ENCODE measurements around the gene ZBTB38.

ZBTB38 gene

DNA sequence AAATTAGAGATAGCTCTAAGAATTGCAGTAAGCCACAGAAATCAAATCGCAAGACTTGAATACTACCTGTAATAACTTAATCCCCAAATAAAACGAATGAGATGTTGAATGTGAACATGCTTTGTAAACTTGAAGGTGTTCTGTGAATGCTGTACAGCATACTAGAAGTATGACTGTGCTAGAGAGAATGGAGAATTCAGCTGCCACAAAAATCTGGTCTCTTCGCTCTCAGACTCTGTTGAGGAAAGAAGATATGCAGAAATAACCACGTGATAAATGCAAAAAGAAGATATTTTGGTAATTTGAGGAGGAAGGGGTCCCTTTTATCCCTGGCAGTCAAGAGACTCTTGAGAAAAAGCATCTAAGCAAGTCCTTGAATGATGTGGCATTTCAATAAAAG, 37.3 kb downstream of the ZBTB38 start:
- DNase-seq (ENCODE audit: low read depth) = no peak
- TF ChIP-seq, protein P1, sequence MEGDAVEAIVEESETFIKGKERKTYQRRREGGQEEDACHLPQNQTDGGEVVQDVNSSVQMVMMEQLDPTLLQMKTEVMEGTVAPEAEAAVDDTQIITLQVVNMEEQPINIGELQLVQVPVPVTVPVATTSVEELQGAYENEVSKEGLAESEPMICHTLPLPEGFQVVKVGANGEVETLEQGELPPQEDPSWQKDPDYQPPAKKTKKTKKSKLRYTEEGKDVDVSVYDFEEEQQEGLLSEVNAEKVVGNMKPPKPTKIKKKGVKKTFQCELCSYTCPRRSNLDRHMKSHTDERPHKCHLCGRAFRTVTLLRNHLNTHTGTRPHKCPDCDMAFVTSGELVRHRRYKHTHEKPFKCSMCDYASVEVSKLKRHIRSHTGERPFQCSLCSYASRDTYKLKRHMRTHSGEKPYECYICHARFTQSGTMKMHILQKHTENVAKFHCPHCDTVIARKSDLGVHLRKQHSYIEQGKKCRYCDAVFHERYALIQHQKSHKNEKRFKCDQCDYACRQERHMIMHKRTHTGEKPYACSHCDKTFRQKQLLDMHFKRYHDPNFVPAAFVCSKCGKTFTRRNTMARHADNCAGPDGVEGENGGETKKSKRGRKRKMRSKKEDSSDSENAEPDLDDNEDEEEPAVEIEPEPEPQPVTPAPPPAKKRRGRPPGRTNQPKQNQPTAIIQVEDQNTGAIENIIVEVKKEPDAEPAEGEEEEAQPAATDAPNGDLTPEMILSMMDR (conservative IDR thresholded peaks at IDR 0.05; ENCODE audit: control insufficient read depth, insufficient read depth, low read depth, low read length) = no peak
- no peak overlapping the region for H3K4me3 ChIP-seq (ENCODE audit: control insufficient read depth, low read depth, low read length)

DNA sequence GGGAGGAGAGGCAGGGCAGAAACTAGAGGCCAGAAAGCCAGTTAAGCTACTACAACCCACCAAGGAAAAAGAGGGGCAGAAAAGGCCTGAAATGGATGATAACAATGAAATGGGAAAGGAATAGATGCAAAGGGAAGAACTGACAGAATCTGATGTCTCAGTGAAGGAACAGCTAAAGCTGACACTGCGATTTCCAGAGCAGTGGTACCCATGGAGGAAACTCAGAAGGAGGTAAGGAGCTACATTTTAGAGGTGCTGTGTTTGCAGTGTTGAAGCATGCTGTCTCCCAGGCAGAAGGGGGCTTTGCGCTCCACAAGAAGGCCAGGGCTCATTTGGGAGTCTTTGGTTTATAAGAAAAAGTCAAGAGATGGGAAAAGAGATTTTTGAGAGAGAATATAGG, 38.0 kb downstream of the ZBTB38 start:
- TF ChIP-seq, protein P1 (conservative IDR thresholded peaks at IDR 0.05; ENCODE audit: control insufficient read depth, insufficient read depth, low read depth, low read length) = no peak
- no peak overlapping the region for H3K4me3 ChIP-seq (ENCODE audit: control insufficient read depth, low read depth, low read length)
- DNase-seq (ENCODE audit: low read depth) = no peak

DNA sequence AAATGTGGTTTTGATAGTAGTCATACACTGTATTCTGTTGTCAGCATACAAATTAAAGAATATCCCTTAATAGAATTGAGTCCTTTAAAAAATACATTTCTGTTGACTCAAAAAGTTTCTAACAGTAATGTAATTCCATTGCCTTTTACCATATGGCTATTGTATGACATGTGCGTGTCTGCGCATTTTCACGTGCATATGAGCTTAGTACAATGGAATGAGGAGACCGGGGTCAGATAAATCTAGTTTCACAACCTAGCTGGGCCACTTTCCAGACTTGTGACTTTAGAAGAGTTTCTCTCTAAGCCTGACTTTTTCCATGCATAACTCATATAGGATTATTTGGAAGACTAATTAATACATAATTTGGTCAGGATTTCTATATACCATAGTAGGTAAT, 38.7 kb downstream of the ZBTB38 start:
- H3K4me3 ChIP-seq (ENCODE audit: control insufficient read depth, low read depth, low read length) = no peak overlapping the region
- peak; percentile 99 for DNase-seq (ENCODE audit: low read depth)
- TF ChIP-seq, protein P1 (conservative IDR thresholded peaks at IDR 0.05; ENCODE audit: control insufficient read depth, insufficient read depth, low read depth, low read length) = no peak

DNA sequence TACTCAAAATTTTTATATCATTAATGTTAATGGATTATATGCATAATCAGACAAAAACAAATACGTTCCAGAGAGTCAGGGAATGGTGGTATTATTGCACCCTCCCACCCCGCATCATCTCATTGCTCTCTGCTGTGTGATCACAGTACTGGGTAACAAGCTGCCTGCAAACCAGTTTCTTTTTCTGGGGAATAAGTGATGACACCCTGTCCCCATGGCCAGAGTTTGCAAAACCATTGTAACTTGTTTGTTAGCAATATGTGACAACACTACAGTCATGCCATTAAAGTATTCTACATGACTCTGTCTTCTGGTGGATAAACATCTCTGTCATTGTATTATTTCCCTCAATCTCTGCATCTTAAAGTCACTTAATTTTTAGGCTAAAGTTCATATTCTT, 39.5 kb downstream of the ZBTB38 start:
- TF ChIP-seq, protein P1 (conservative IDR thresholded peaks at IDR 0.05; ENCODE audit: control insufficient read depth, insufficient read depth, low read depth, low read length) = no peak
- DNase-seq (ENCODE audit: low read depth) = no peak
- H3K4me3 ChIP-seq (ENCODE audit: control insufficient read depth, low read depth, low read length) = no peak overlapping the region

DNA sequence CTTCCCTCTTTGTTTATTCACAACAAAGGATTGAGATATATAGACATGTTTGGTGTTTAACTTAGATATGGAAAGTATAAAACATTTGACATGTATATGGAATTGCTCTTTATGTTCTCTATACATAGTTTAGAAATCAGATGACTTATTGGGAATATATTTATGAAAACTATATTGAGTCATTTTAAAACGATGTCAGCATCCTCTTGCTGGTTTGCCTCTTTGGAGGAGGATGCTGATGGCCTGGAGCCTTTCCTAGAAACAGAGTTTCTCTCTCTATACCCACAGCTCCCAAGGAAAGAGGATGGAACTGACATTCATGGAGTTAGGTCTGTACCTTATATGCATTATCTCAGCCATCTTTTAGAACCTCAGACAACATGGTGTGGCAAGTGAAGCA, 40.3 kb downstream of the ZBTB38 start:
- TF ChIP-seq, protein P1 (conservative IDR thresholded peaks at IDR 0.05; ENCODE audit: control insufficient read depth, insufficient read depth, low read depth, low read length) = no peak
- no peak for DNase-seq (ENCODE audit: low read depth)
- no peak overlapping the region for H3K4me3 ChIP-seq (ENCODE audit: control insufficient read depth, low read depth, low read length)

DNA sequence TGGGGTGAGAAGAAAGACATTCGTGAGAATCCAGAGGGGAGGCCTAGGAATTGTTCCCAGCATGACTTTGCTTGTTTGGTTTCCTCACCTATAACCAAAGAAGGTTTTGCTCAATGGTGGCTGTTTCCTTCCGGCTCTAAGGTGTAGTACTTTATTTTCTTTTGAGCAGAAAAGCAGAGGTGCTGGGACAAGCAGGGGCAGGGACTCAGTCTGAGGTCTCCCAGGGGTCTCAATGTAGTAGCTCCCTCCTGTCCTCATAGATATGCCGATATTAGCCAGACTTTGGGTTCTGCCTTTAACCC, 41.6 kb downstream of the ZBTB38 start:
- no peak for DNase-seq (ENCODE audit: low read depth)
- TF ChIP-seq, protein P1 (conservative IDR thresholded peaks at IDR 0.05; ENCODE audit: control insufficient read depth, insufficient read depth, low read depth, low read length) = no peak
- H3K4me3 ChIP-seq (ENCODE audit: control insufficient read depth, low read depth, low read length) = no peak overlapping the region

DNA sequence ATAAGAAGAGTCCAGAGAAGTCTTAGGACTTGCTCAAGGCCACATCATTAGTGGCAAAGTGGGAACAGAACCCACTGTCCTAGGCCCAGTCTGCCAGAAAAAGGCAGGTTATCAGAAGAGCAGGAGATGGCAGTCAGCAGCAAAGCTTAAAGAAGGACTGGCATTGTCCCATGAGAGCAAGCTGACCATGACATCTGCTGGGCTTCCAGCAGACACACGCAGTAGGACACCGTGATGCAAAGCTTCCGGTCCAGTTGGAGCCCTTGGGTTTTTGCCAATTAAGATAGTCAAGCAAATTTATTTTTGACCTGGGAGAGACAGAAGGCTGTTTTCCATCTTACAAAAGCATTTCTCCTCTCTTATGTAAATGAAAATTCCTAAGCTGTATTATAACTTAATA, 42.1 kb downstream of the ZBTB38 start:
- DNase-seq (ENCODE audit: low read depth) = peak; percentile 75
- no peak overlapping the region for H3K4me3 ChIP-seq (ENCODE audit: control insufficient read depth, low read depth, low read length)
- TF ChIP-seq, protein P1 (conservative IDR thresholded peaks at IDR 0.05; ENCODE audit: control insufficient read depth, insufficient read depth, low read depth, low read length) = no peak
